AML-193 (cell line): ENCODE measurements around the gene AOPEP.
"Not testable (repeated sequence)": the region's sequence is repeated elsewhere in the genome, so short reads cannot be mapped to it uniquely, and the experiment has no call there.

Source experiments
- DNase-seq, 2 experiments: peaks; one replicate each; lab custom pipeline; 2025; lab: John Stamatoyannopoulos, UW

AOPEP gene

DNA sequence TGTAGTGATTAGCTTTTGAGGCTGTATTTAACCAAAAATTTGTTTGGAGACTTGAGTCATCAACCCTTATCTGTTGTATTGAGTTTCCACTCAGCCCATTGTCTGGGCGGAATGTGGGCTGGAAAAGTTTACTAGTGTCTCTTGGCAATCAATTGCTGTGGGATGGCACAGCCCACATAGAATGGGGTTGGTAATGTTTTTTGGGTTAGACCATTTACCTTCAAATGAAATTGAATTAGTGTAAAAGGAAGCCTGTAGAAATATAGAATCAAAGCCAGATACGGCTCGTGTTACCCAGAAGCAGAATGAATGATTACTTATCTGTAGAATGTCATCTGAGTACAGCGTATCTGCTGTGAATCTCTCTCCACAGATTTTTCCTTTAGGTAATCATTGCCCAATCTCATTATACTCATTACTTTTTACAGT lies 142.9 kb downstream of the AOPEP start:
- no peak for DNase-seq

DNA sequence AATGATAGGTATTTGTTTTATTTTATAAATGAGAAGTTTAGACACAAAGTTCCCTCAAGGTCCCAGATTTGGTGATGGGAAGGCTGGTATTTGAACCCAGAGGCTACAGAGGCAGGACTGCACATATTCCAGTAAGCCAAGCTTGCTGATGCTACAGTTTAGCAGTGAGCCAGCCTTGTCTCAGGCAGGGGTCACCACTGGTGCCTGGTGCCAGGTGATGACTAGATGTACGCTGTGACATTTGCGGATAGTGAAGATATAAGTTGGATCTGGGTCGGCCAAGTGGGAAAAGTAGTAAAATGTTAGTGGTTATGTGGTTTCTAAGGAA lies 143.9 kb downstream of the AOPEP start:
- no peak for DNase-seq

DNA sequence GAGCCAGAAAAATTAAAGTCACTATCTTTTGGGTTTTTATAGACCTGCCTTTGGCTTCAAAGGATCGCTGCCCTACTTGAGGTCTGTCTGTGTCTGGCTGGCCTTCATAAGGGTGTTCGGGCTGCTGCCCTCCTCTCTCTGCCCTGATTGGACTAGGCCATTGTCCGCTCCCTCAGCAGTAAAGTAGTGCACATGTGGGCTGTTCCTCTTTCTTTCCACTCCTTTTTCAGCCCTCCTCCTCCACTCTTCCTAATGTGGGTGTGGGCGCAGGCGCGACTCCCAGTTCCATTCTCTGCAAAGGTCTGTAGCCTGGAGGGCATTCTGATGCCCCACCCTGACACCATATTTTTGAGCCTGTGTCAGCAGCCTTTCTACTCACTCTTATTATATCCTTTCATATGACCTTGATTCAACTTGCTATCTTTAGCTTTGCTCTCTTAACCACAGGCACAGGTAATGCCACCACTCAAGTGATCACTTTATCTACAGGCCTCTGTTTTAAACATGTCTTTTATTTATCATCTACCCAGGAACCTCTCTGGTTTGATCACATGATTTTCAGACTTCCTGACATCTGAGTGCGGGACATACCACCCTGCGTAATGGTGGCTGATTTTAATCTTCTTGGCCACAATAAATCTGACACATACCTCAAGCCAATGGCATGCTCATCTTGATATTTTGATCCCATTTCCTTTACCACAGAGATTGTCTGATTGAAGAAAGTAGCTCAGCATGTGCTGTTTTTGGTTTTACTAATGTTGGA lies 144.5 kb downstream of the AOPEP start:
- no peak for DNase-seq

DNA sequence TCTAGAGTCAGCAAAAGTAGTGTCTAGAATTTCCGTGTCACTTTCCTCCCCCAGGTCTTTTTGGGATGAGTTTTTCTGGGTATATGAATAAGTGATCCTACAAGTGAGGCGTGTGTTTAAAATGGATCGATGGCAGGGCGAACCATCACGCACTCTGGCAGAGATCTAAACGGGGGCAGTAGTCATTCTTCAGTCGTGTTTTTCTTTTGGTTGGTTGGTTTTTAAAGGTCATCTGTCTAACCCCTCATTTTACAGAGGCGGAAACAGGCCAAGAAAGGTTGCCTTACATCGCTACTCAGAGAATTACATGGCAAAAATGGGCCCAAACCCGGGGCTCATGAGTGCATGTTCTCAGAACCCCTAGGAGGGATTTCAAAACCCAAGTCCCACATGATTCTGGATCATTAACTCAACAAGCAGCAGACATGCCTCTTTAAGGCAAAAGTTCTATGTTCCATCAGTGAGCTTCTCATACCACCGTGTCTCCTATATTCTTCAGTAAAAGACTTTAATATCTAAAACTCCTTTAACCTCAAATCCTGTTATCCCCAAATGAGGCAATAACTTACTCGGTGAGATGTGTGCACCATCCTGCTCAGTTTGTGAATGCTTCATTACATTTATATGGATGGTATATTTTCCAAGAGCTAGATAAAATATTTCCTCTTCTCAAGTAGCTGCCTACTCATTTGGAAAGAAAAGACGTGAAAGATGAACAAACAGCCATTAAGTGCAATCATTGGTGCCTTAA lies 145.8 kb downstream of the AOPEP start:
- no peak for DNase-seq

DNA sequence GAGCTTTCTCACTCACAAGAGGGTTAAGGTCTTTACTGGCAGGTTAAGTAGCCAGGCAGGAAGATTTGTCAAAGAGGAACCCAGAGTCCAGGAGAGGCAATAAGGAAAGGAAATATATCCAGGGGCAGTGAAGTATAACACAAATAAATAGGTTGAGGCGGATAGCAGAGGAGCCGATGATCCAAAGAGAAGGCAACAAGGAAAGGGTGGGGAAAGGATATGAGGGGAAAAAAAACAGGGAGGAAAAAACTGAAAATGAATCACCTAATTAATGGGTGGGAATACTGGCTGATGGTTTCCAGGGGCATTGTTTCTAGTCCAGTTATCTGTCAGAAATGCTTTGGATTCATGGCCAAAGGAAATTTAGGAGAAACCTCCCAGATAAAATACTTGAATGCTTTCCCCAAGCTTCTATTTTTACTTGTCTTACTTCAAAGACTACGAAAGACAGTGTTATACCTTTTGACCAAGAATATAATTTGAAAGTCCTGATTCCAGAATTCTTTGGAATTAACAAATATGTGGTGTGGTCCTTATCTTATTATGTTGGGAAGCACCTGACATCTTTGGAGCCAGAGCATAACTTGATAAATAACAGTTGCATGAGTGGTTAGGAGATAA lies 146.5 kb downstream of the AOPEP start:
- DNase-seq, result no peak

DNA sequence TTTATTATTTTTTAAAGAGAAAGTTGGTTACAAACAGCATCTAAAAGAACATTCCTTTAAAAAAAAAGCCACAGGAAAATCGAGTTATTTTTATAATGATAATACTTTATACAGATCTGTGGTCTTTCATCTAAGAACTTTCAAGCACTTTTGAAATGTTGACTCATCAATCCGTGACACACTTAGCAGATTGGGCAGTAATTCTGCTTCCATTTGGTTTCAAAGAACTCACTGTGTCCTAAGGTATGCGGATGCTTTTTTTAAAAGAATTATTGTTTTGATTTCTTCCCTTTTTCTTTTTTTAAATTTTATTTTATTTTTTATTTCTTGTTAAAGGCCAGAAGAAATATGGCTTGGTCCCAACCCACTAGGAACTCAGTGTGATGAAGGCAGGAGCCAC lies 147.8 kb downstream of the AOPEP start:
- DNase-seq, result no peak

DNA sequence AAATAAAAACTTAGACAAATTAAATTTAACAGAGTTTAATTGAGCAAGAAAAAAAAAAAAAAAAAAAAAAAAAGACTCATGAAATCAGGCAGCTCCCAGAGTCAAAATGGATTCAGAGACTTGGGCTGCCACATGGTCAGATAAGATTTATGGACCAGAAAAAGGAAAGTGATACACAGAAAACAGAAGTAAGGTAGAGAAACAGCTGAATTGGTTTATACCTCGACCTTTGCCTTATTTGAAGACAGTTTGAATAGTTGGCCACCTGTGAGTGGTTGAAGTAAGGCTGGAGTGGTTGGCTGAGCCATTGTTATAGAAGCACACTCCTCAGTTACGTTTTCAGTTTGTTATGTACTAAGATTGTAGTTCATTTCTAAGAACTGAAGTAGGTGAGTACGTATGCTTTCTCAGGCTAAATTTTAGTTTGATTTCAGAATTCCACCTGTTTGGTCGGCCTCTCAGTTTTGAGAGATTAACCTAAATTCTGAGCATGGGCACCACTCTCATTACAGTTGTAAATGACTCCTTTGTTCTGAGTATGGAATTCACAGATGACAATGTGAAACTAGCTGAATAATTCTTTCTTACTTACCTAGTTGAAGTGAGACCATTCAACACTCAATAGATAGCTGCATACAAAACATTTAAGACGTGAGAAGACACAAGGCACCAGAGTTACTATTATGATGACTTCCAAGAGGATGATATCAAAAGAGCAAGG lies 149.0 kb downstream of the AOPEP start:
- no peak for DNase-seq

DNA sequence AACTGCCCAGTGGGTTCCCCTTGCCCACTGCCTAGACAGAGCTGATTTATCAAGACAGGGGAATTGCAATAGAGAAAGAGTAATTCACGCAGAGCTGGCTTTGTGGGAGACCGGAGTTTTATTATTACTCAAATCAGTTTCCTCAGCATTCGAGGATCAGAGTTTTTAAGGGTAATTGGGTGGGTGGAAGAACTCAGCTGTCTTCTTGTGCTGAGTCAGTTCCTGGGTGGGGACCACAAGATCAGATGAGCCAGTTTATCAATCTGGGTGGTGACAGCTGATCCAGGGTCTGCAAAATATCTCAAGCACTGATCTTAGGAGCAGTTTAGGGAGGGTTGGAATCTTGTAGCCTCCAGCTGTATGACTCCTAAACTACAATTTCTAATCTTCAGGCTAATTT lies 152.3 kb downstream of the AOPEP start:
- DNase-seq, result not testable (repeated sequence)

DNA sequence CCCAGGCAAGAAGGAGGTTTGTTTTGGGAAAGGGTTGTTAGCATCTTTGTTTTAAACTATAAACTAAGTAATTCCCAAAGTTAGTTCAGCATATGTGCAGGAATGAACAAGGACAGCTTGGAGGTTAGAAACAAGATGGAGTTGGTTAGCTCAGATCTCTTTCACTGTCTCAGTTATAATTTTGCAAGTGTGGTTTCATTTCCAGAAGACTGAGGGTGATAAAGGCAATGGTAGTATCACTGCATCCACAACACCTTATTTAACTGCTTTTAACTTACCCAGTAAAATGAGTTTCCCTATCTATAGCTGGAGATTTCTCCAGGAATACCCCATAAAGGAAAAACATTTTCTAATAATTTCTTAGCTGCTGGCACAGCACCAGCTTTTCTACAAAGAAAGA lies 152.7 kb downstream of the AOPEP start:
- no peak for DNase-seq

DNA sequence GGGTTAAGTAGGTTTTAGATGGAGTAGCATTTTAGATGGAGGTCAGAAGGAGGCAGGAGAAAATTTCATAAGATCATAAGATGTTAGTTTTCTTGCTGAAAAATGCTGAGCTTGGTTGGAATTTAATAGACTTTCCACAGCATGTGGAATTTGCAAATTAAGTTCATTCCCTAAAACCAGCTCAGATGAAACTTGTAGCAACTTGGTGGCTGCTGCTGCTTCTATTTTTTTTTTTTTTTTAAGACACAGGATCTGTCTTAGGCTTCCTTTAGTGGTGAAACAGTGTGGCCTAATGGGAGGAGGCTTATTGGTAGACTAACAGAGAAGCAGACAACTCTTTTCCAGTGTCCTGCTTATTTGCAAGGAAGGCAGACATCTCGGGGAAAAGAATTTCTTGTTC lies 154.5 kb downstream of the AOPEP start:
- no peak for DNase-seq

DNA sequence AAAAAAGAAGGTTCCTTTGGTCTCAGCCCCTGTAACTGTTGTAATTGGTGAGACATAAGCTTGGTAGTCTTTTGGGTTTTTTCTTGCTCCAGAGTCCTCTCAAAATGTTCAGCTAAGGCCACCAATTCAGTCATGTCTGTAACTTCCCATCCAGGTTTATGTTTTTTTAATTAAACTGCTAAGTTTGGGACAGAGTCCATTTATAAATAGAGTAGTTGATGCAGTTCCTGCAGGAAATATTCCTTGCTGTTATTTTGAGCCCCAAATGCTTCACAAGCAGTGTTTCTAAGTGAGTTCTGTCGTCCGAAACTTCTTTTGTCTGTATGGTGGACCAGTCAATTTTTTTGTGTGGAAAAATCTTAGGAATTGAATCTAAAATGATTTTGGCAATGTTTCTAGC lies 155.0 kb downstream of the AOPEP start:
- no peak for DNase-seq

DNA sequence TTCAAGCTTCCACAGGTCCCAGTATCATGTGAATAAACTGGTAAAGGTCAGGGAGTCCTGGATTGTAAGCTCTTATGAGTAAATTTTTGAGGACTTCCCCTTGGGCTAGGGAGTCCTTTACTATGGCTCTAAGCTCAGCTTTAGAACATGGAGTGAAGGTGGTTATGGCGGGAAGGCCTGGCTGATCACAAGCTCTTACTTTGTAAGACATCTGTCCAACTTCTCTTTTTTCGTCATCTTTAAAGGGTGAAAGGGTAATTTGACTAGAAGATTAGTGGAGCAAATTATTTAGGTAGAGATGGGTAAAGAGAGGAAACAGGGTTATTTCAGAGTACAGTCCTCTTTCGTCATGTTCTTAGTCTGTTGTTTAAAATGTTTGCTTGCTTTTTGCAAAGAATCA lies 155.4 kb downstream of the AOPEP start:
- peak in 1 of 2 experiments; percentile 20 for DNase-seq

DNA sequence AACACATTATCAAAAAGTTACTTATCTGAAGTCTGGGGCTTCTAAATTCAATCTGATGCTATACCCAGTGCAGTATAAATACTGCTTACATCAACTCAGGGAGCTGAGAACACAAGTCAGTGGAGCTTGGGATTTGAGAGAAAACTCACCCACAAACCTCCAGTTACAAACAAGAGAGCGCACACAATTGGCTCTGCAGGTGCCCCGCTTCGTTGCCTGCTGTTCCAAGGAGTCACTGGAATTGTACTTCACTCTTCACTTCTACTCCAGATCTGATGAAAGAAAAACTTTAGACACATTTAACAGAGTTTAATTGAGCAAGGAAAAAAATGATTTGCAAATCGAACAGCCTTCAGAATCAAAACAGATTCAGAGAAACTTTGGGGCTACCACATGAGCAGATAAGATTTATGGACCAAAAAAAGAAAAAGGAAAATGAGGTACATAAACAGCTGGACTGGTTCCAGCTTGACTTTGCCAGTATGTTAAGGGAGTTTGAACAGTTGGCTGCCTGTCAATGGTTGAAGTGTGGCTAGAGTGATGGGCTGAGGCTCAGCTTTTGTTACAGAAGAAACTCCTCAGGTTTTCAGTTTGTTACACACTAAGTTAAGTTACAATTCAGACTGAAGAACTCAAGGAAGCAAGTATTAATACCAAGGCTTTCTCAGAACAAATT lies 156.6 kb downstream of the AOPEP start:
- DNase-seq, result no peak

DNA sequence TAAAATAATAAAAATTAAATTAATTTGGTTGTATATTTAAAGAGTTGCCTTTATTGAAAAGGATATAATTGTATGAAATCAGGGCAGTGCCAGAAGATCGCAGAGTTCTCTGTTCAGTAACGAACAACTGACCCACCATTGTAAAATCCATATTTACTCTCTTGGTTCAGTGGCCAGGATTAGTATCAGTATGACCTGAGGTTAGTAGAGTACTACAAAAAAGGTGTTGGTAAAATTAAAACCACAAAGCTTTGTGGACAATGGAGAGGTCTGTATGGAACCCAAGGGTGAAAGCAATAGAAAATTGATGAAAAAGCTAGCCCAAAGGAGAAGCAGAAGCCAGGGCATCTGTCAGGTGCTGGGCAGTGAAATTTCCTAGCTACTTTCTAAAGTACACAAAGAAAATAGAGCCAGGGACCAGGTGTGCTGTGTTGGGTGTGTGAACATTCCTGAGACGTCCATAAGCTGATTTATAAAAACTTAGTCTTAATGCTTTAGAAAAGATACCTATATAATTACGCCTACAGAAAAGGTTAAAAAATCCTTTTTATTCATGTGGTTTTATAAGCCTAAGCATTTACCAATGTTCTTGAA lies 159.5 kb downstream of the AOPEP start:
- DNase-seq, result no peak

DNA sequence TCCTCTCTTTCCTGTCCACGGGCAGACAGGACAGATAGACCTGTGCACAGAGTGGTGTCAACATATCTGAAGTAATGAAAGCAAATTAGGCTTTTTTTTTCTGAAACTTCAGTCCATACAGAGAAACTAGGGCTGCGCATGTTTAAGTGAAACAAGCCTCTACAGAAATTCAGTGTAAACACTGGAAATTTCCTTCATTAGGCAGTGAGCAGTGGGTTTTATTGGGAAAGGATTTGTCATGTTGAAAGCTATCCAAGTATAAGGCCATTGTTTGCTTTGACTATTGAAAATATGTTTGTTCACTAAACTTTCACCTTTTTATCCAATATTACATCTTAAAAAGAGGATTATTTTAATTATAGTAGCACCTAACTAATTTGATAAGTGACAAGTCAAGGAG lies 161.2 kb downstream of the AOPEP start:
- DNase-seq, result no peak

DNA sequence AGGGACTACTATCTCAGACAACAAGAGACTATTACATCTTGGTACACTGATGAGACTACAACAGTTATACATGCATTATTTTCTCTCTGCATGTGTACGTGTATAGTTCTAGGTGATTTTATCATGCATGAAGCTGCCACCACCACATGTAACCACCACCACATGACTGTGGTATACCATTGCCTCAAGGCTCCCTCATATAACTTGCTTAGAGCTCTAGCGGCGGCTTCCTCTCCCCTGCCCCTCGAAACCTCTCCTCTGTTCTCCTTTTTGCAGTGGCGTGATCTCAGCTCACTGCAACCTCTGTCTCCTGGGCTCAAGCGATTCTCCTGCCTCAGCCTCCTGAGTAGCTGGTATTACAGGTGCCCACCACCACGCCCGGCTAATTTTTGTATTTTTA lies 162.3 kb downstream of the AOPEP start:
- no peak for DNase-seq

DNA sequence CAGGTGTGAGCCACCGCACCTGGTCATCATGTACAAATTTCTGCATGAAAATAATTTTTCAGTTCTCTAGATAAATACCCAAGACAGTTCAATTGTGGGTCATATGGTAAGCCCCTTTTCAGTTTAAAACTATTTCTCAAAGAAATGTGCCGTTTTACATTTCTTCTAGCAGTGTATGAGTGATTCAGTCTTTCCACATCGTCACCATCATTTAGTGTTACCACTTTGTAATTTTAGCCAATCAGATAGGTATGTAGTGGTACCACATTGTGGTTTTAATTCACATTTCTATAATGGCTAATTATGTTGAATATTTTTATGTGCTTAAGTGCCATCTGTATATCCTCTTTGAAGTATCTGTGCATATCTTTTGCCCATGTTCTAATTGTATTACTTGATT lies 163.1 kb downstream of the AOPEP start:
- DNase-seq, result no peak

DNA sequence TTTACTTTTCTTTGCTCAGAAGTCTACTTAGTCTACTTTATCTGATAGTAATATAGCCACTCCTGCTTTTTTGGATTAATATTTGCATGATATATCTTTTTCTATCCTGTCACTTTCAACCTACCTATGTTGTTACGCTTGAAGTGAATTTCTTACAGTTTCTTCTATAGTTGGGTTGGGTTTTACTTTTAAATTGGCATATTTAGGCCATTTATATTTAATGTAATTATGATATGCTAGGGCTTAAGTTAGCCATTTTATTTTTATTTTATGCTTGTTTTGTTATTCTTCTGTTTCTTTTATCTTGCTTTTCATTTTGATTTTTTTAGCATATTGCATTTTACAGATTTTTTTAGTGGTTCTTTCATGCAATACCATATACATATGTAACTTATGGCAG lies 164.7 kb downstream of the AOPEP start:
- DNase-seq, result no peak

DNA sequence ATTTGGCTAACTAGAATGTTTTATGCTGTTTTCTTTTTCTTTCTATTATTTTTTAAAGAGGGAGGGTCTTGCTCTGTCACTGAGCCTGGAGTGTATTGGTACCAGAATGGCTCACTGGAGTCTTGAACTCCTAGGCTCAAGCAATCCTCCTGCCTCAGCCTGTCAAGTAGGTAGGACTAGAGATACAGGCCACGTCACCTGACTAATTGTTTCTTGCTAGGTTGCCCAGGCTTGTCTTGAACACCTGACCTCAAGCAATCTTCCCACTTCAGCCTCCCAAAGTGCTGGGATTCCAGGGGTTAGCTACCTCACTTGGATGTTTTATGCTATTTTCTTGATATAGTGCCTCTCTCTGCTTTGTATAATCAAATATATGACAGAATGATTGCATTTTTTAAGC lies 166.2 kb downstream of the AOPEP start:
- no peak for DNase-seq

DNA sequence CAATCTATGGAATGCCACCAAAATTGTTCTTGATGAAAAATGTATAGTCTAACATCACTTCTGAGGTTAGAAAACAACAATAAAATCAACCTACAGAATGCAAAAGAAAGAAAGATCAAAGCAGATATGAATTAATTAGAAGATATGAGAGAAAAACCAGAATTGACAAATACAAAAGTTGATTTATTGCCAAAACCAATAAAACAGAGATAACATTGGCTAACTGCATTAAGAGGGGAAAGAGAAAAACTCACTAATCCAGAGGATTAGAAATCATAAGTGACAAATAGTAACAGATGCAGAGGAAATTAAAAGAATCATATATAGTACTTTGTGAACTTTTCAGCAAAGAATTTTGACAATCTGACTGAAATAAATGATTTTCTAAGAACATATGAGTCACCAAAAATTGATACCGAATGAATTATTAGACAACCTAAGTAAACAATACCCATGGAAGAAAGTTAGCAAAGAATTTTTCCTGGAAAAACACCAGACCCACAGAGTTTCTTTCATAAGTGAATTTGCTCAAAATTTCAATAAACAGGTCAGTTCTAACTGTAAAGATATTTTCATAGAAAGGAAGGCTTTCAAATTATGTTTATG lies 167.7 kb downstream of the AOPEP start:
- DNase-seq, result no peak

DNA sequence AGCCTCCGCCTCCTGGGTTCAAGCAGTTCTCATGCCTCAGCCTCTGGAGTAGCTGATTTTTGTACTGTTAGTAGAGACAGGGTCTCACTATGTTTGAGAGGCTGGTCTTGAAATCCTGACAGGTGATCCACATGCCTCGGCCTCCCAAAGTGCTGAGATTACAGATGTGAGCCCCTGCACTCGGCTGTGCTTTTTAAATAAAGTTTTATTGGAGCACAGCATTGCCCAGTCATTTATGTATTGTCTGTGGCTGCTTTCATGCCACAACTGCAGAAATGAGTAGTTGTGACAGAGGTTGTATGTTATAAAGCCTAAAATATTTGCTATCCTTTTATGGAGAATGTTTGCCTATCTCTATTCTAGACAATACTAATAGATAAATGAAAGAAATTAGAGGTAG lies 169.2 kb downstream of the AOPEP start:
- DNase-seq, result no peak
